ENCODE data around the gene DHX29.

Gene DHX29

GRCh38 chr5:55313870-55314617 lies 6.5 kb upstream of the DHX29 start:
- FAIRE-seq: no peak

DNA sequence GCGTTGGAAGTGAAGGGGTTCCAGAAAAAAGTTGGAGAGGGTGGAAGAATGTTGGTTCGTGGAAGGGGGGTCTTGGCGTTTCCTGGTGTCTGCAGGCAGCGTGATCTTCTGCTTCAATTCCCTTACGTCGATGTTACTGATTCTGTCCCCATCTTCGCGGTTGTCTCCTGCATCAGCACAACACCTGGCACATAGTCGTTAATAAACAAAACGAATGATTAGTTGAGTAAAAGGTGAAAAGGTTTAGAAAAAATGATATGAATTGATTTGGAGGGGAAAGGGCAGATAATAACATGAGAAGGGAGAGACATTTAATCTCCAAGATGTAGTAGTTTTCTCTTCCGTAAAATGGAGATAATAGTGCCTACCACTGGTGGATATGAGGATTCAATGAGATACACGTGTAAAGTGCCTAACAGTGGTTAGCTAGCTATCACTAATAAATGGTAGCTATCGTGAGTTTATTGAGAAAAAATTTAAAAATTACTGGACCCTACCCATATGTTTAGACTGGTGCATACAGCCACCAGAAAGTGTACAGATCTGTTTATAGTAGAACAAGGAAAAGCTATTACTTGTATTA lies 851 bp upstream of the DHX29 start:
- FAIRE-seq (peak; percentile 86), DNase-seq (ENCODE audit: low spot score) (peak; percentile 25)

More at GRCh38 chr5:55313870-55314617, 6.5 kb upstream of the DHX29 start:
- DNase-seq (ENCODE audit: low spot score): no peak

DNA sequence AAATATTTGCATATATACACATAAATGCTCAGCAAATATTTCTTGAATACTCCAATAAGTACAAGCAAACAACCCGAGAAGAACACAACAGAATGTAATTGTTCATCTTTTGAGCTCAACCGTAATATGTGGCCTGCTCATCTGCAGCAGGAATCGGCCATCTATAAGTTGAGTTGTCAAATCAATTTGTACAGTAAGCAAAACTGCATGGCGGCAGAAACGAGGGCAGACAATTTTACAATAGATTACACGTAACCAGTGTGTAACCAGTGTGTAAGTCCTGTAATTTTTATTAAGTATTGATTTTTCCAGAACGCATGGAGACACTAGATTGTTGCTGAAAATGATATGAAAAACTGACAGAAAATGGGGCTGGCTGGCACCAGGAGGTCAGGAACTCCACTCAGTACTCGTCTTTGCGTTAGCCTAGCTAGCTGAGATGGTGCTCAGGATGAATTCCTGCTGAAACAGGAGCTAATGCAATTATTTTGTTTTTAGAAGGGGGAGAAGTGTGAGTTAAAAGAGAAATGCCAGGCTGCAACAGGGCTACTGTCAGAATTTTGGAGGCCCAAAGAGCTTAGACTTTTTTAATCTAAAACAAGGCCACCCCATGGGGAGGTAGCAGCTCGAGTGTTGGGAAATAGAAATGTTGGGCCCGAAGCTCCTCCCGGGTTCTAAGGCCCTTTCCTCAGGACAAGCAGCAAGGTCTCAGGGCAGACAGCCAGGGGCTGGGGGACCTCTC lies 682 bp downstream of the DHX29 start:
- FAIRE-seq (no peak), DNase-seq (ENCODE audit: low spot score) (peak; percentile 19)

DNA sequence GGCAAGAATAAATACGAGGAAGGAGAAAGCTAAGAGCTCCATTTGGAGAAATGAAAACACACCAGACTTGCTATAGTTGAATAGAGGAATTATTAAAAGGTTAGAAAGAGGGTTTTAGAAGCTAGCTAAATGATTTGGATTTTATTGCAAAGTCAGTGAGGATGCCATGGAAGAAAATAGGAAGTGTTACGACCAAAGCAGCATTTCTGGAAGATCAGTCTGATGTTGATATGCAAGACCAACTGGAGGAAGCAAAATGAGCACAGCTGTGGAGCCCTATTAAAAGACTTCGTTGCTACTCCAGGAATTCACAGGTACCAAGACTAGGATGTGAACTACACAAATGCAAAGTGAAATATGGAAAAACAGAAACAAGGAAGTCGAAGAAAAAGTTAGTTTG lies 2.1 kb downstream of the DHX29 start:
- FAIRE-seq: no peak

DNA sequence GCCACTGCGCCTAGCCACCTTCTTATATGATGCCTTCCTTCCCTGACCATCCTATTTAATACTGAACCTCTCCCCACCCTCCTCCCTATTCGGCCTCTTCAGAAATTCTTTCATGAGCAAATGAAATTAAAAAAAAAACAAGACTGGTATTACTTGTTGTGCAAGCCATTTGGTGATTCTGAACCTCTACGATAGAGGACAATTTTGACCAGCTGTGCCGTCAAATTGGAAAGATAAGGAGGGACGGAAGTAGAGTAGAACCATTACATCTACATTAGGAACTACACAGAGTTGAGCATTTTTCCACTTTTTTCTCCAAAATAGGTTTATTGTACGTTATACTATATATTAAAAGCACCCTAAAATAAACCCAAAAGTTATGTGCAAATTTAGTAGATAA lies 2.9 kb downstream of the DHX29 start:
- no peak for FAIRE-seq
- DNase-seq (ENCODE audit: low spot score): no peak

More for the DNA sequence above, 2.1 kb downstream of the DHX29 start:
- DNase-seq (ENCODE audit: low spot score): no peak

DNA sequence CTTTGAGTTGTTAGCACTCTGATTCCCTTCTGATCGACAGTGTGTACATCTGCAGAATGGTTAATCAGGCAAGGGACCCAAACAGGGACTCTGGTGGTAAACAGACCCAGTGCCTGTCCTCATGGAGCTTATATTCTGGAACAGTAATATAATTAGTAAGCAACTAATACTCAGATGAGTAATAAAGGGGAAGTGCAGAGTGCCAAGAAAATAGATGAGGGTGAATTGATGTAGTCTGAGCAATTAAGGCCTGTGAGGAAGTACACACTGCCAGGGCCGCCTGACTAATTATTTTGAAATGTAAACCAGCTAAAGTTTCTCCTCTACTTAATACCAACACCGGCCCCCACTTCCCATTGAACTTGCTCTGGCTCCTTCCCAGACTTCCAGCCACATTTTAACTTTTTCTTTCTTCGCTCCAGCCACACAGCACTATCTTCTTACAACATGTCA lies 4.2 kb downstream of the DHX29 start:
- FAIRE-seq (no peak), DNase-seq (ENCODE audit: low spot score) (no peak)

DNA sequence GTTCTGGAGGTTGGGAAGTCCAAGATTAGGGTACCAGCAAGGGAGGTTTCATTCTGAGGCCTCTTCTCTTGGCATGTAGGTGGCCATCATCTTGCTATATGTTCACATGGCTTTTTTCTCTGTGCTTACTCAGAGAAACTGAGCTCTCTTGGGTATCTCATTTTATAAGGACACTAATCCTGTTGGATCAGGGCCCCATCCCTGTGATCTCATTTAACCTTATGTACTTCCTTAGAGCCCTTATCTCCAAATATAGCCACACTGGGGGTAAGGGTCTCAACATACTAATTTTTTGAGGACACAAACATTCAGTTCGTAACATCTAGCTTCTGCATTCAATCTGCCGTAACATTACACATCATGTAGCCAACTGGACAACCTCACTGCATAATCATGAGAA lies 6.6 kb downstream of the DHX29 start:
- DNase-seq (ENCODE audit: low spot score): no peak
- FAIRE-seq: no peak

GRCh38 chr5:55294935-55295334 lies 12.6 kb downstream of the DHX29 start:
- FAIRE-seq (no peak), DNase-seq (ENCODE audit: low spot score) (no peak)

- DNase-seq (ENCODE audit: low spot score) (no peak), FAIRE-seq (no peak)
Observed at GRCh38 chr5:55290991-55291390, 16.5 kb downstream of the DHX29 start.

DNA sequence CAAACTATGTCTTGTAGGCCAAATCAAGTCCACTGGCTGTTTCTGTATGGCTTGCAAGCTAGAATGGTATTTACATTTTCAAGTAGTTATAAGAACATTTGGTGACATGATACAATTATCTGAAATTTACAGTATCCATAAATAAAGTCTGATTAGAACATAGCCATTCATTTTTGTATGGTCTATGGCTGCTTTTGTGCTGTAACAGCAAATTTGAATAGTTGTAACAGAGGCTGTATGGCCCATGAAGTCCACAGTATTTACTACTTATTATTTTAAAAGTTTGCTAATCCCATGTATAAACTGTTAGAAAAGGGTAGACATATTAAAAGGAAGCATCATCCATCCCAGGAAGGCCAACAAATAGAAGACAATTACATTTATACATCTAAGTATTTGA lies 17.7 kb downstream of the DHX29 start:
- DNase-seq (ENCODE audit: low spot score) (no peak), FAIRE-seq (no peak)

- no peak for DNase-seq (ENCODE audit: low spot score)
- FAIRE-seq: no peak
Observed at GRCh38 chr5:55286411-55286933, 21.0 kb downstream of the DHX29 start.

GRCh38 chr5:55278778-55279177 lies 28.7 kb downstream of the DHX29 start:
- FAIRE-seq (no peak), DNase-seq (ENCODE audit: low spot score) (no peak)

- FAIRE-seq: no peak
- no peak for DNase-seq (ENCODE audit: low spot score)
Observed at GRCh38 chr5:55276771-55277170, 30.7 kb downstream of the DHX29 start.

- no peak for DNase-seq (ENCODE audit: low spot score)
- no peak for FAIRE-seq
Observed at GRCh38 chr5:55258339-55258738, 49.2 kb downstream of the DHX29 start.

DNA sequence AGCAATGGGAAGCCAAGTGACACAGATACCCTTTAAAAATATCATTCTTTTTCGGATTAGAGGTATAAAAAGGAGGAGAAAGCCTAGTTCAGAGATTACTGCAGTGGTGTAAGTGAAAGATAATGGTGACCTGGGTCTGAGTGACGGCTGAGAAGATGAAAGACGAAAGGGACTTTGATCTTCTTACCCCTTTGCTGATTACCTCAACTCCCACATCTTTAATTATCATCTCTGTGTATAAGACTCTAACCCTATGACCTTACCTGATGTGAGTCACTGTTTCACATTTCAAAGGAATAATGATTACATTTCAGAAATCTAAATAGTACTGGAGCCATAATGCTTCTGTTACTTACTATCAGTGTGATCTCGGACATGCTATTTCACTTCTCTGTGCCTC lies 52.7 kb downstream of the DHX29 start:
- DNase-seq (ENCODE audit: low spot score): no peak
- no peak for FAIRE-seq

DNA sequence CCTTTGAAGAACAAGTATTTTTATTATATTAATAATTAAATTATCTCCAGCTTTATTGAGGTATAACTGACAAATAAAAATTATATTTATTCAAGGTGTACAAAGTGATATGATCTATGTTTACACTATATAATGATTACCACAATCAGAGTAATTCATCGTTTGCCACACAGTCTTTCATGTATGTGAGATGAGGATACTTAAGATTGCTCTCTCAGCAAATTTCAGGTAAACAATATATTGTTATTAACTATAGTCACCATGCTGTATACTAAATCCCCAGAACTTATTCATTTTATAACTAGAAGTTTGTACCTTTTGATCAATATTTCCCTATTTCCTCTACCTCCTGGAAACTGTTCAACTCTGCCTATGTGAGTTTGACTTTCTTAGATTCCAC lies 57.4 kb downstream of the DHX29 start:
- DNase-seq (ENCODE audit: low spot score): no peak
- no peak for FAIRE-seq

DNA sequence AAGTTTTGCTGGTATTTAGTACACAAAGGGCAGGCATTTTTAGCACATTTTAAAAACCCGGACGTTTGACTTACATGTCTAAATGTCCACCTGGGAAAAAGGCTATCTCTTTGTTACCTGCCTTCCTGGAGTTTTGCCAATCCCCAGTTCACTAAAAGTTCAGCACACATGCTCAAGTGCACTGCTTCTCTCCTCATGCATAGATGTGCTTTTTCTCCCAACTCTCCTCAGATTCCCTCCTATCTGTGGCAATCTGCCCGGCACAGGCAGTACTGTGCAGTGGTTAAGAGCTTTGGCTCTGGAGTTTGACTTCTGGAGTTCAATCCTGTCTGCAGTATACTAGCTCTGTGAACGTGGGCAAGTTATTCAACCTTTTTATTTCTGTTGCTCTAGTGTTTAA lies 65.7 kb downstream of the DHX29 start:
- FAIRE-seq: no peak
- no peak for DNase-seq (ENCODE audit: low spot score)

DNA sequence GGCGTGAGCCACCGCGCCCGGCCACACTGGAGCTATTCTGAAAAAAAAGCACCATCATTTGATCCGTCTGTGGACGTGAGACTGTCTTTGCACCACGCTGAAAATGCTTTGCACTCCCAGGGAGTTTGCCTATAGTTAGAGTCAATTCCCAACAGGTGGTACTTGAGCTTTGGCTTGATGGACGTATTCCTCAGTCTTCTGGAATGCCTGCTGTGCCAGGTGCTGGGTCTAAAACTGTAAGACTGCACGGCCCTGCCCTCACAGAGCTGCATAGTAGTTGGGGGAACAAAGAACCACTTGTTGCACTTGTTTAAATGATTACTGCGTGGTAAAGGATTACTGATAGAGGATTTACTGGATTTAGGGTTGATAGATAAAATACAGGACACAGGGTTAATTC lies 70.7 kb downstream of the DHX29 start:
- DNase-seq (ENCODE audit: low spot score) (no peak), FAIRE-seq (no peak)

DNA sequence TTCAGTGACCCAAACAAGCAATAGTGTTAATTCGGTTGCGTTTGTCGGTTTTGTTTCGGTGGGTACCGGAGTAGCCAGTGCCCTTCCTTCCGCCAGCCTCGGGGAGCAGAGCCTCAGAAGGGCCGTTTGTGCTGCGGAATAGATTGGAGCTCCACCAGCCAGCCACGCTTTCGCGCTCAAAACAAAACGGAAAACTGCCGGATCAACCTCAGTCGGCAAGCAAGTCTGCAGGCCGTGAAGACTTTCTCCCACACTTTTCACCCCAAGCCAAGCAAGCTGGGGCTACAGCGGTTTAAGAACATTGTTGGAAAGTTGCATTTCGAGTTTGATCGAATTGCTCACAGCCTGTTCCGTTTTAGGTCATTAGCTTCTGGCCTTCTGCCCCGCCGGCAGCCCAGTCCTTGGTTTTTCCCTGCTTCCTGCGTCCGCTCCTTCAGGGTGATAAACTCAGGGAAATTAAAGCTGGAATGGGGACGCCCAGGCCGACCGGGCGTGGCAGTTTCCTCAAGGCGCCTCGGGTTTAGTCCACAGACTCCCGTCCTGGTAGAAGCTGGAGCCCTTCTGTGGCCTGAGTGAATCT lies 73.3 kb downstream of the DHX29 start:
- peak; percentile 46 for DNase-seq (ENCODE audit: low spot score)

GRCh38 chr5:55232985-55233928 lies 74.2 kb downstream of the DHX29 start, which contains the start of gene CCNO:
TSS of gene CCNO (minus strand) at chr5:55233608. CDS start at chr5:55233523, 85 bp downstream.
- DNase-seq (ENCODE audit: low spot score) (peak; percentile 87), FAIRE-seq (peak; percentile 77)

More for the DNA sequence above, 73.3 kb downstream of the DHX29 start:
- FAIRE-seq: no peak
